Measurements from ENCODE around the gene CERS6. TPM values are rescaled to one million over a fixed set of nuclear protein-coding genes. Genes with fewer than 3 reads are reported as not detected.

Gene CERS6
- total RNA-seq, 1 experiment from 2014 or later: 17.3 TPM

DNA sequence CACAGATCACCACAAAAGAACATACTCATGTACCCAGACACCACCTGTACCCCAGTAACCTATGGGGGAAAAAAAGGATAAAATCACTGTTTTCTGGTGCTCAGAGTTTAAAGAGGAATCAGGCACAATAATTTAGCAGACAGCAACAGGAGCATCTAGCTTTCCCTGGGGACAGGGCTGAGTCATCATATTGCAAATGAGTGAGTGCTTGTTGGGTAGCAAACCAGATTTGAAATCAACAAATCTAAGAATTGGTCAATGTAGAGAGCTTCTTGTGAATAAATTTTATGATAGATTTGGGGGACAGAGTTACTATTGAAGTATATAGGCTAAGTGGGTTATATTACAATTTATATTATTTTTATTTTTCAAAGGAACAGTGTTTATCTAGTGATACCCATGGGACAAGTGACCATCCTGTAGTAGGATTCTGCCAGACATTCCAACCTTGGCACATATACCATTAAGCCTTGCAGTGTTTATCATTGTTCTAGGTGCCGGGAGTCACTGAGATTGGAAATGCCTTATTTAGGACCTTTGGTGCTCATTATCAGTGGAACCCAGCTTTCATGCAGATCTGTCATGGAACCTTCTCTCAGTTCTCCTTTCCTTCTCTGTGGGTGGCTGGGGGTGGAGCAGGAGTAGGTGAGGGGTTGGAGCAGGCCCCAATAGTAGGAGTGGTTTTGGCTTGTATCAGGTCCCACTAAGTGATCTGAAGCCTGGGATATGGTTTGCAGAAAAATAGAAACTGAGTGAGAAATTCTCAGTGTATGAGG is 117.2 kb downstream of the CERS6 start:
- ChIA-PET CTCF (no interaction called here), POLR2A (no interaction called here)
- no peak for DNase-seq (ENCODE audit: low spot score)
- no peak for ATAC-seq
- Mint-ChIP-seq H3K36me3 (no peaks in the 10 kb centered on the region), H3K4me1 (peaks cover 20% of the 10 kb centered on the region), H3K4me3 (no peak overlapping the region), H3K27me3 (ENCODE audit: low read depth) (no peaks in the 10 kb centered on the region), H3K27ac (no peak overlapping the region), H3K9me3 (no peaks in the 10 kb centered on the region)
- TF ChIP-seq, protein P1, sequence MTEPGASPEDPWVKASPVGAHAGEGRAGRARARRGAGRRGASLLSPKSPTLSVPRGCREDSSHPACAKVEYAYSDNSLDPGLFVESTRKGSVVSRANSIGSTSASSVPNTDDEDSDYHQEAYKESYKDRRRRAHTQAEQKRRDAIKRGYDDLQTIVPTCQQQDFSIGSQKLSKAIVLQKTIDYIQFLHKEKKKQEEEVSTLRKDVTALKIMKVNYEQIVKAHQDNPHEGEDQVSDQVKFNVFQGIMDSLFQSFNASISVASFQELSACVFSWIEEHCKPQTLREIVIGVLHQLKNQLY (CRISPR knock-in tag; IDR thresholded peaks at IDR 0.05): no peak

DNA sequence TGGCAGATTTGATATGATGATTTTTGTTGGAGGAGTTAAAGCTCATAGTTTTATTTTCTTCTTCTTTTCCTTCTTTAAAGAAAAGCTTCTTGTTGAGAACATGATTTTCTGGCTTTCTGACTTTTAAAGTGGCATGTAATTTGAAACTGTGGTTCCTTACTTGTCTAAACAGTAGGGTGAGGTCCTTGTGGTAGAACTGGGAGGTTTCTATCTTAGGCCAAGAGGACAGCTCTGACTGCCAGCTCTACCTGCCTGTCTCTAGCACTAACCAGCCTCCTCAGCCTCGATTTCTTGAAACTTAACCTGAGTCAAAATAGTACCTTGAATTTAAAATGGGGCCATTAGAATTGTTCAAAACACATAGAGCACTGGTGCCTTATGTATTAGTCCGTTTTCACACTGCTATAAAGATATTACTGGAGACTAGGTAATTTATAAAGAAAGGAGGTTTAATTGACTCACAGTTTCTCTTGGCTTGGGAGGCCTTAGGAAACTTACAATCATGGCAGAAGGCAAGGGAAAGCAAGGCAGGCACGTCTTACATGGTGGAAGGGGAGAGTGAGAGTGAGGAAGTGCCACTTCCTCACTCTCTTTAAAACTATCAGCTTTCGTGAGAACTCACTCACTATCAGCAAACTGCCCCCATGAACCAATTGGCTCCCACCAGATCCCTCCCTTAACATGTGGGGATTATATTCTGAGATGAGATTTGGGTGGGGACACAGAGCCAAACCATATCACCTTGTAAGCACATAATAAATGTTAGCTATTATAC is 119.0 kb downstream of the CERS6 start:
- DNase-seq (ENCODE audit: low spot score) (no peak), ATAC-seq (peak; percentile 47; the same call in 1 of the 2 replicates)
- H3K36me3 Mint-ChIP-seq: no peaks in the 10 kb centered on the region
- H3K4me3 Mint-ChIP-seq: no peak overlapping the region
- CTCF ChIA-PET: no interaction called here
- H3K9me3 Mint-ChIP-seq: no peaks in the 10 kb centered on the region
- POLR2A ChIA-PET: no interaction called here
- no peaks in the 10 kb centered on the region for H3K27me3 Mint-ChIP-seq (ENCODE audit: low read depth)
- H3K4me1 Mint-ChIP-seq: peaks cover 20% of the 10 kb centered on the region
- H3K27ac Mint-ChIP-seq: no peak overlapping the region
- TF ChIP-seq ZNF671 (CRISPR knock-in tag; IDR thresholded peaks at IDR 0.05) (no peak), FOXP1 (CRISPR knock-in tag; IDR thresholded peaks at IDR 0.05; ENCODE audit: borderline replicate concordance) (no peak), ATF1 (CRISPR knock-in tag; IDR thresholded peaks at IDR 0.05) (no peak), PREB (CRISPR knock-in tag; IDR thresholded peaks at IDR 0.05; ENCODE audit: borderline replicate concordance) (no peak), NR3C1 (CRISPR knock-in tag; conservative IDR thresholded peaks at IDR 0.05; ENCODE audit: low read depth) (no peak), ETV6 (CRISPR knock-in tag; IDR thresholded peaks at IDR 0.05) (no peak), KAT7 (CRISPR knock-in tag; IDR thresholded peaks at IDR 0.05; ENCODE audit: borderline replicate concordance) (no peak), ZNF219 (CRISPR knock-in tag; IDR thresholded peaks at IDR 0.05; ENCODE audit: borderline replicate concordance) (no peak), RELA (CRISPR knock-in tag; IDR thresholded peaks at IDR 0.05; ENCODE audit: borderline replicate concordance) (no peak), E2F1 (CRISPR knock-in tag; IDR thresholded peaks at IDR 0.05) (no peak), NR2C2 (CRISPR knock-in tag; IDR thresholded peaks at IDR 0.05) (no peak), TP53 (CRISPR knock-in tag; IDR thresholded peaks at IDR 0.05) (no peak), ZNF396 (CRISPR knock-in tag; IDR thresholded peaks at IDR 0.05; ENCODE audit: borderline replicate concordance) (no peak)
- TF ChIP-seq, protein P2, sequence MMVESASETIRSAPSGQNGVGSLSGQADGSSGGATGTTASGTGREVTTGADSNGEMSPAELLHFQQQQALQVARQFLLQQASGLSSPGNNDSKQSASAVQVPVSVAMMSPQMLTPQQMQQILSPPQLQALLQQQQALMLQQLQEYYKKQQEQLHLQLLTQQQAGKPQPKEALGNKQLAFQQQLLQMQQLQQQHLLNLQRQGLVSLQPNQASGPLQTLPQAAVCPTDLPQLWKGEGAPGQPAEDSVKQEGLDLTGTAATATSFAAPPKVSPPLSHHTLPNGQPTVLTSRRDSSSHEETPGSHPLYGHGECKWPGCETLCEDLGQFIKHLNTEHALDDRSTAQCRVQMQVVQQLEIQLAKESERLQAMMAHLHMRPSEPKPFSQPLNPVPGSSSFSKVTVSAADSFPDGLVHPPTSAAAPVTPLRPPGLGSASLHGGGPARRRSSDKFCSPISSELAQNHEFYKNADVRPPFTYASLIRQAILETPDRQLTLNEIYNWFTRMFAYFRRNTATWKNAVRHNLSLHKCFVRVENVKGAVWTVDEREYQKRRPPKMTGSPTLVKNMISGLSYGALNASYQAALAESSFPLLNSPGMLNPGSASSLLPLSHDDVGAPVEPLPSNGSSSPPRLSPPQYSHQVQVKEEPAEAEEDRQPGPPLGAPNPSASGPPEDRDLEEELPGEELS (CRISPR knock-in tag; IDR thresholded peaks at IDR 0.05): no peak
- TF ChIP-seq, protein P3, sequence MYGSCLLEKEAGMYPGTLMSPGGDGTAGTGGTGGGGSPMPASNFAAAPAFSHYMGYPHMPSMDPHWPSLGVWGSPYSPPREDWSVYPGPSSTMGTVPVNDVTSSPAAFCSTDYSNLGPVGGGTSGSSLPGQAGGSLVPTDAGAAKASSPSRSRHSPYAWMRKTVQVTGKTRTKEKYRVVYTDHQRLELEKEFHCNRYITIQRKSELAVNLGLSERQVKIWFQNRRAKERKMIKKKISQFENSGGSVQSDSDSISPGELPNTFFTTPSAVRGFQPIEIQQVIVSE (CRISPR knock-in tag; IDR thresholded peaks at IDR 0.05; ENCODE audit: borderline replicate concordance): no peak
- TF ChIP-seq, protein P4, sequence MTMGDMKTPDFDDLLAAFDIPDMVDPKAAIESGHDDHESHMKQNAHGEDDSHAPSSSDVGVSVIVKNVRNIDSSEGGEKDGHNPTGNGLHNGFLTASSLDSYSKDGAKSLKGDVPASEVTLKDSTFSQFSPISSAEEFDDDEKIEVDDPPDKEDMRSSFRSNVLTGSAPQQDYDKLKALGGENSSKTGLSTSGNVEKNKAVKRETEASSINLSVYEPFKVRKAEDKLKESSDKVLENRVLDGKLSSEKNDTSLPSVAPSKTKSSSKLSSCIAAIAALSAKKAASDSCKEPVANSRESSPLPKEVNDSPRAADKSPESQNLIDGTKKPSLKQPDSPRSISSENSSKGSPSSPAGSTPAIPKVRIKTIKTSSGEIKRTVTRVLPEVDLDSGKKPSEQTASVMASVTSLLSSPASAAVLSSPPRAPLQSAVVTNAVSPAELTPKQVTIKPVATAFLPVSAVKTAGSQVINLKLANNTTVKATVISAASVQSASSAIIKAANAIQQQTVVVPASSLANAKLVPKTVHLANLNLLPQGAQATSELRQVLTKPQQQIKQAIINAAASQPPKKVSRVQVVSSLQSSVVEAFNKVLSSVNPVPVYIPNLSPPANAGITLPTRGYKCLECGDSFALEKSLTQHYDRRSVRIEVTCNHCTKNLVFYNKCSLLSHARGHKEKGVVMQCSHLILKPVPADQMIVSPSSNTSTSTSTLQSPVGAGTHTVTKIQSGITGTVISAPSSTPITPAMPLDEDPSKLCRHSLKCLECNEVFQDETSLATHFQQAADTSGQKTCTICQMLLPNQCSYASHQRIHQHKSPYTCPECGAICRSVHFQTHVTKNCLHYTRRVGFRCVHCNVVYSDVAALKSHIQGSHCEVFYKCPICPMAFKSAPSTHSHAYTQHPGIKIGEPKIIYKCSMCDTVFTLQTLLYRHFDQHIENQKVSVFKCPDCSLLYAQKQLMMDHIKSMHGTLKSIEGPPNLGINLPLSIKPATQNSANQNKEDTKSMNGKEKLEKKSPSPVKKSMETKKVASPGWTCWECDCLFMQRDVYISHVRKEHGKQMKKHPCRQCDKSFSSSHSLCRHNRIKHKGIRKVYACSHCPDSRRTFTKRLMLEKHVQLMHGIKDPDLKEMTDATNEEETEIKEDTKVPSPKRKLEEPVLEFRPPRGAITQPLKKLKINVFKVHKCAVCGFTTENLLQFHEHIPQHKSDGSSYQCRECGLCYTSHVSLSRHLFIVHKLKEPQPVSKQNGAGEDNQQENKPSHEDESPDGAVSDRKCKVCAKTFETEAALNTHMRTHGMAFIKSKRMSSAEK (CRISPR knock-in tag; IDR thresholded peaks at IDR 0.05; ENCODE audit: borderline replicate concordance): no peak
- TF ChIP-seq, protein P5, sequence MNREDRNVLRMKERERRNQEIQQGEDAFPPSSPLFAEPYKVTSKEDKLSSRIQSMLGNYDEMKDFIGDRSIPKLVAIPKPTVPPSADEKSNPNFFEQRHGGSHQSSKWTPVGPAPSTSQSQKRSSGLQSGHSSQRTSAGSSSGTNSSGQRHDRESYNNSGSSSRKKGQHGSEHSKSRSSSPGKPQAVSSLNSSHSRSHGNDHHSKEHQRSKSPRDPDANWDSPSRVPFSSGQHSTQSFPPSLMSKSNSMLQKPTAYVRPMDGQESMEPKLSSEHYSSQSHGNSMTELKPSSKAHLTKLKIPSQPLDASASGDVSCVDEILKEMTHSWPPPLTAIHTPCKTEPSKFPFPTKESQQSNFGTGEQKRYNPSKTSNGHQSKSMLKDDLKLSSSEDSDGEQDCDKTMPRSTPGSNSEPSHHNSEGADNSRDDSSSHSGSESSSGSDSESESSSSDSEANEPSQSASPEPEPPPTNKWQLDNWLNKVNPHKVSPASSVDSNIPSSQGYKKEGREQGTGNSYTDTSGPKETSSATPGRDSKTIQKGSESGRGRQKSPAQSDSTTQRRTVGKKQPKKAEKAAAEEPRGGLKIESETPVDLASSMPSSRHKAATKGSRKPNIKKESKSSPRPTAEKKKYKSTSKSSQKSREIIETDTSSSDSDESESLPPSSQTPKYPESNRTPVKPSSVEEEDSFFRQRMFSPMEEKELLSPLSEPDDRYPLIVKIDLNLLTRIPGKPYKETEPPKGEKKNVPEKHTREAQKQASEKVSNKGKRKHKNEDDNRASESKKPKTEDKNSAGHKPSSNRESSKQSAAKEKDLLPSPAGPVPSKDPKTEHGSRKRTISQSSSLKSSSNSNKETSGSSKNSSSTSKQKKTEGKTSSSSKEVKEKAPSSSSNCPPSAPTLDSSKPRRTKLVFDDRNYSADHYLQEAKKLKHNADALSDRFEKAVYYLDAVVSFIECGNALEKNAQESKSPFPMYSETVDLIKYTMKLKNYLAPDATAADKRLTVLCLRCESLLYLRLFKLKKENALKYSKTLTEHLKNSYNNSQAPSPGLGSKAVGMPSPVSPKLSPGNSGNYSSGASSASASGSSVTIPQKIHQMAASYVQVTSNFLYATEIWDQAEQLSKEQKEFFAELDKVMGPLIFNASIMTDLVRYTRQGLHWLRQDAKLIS (CRISPR knock-in tag; IDR thresholded peaks at IDR 0.05; ENCODE audit: borderline replicate concordance): no peak

Data from WTC11 (cell line).